ENCODE data around the gene NPC1.

The NPC1 gene

DNA sequence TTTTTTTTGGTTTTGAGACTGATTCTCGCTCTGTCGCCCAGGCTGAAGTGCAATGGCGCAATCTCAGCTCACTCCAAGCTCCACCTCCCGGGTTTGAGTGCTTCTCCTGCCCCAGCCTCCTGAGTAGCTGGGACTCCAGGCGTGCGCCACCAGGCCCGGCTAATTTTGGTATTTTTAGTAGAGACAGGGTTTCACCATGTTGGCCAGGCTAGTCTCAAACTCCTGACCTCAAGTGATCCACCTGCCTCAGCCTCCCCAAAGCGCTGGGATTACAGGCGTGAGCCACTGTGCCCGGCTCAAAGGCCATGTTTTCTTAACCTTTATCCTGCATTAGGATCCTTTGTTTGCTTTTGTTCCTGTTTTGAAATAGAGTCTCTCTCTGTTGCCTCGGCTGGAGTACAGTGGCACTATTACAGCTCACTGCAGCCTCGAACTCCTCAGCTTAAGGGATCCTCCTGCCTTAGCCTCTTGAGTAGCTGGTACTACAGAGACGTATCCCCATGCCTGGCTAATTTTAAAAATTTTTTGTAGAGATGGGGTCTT lies 41.0 kb downstream of the NPC1 start:
- DNase-seq, result no peak

GRCh38 chr18:23542461-23542860 lies 43.8 kb downstream of the NPC1 start:
- DNase-seq, result no peak

GRCh38 chr18:23541349-23542093 lies 44.8 kb downstream of the NPC1 start:
- no peak for DNase-seq

GRCh38 chr18:23540867-23541266 lies 45.4 kb downstream of the NPC1 start:
- no peak for DNase-seq

DNA sequence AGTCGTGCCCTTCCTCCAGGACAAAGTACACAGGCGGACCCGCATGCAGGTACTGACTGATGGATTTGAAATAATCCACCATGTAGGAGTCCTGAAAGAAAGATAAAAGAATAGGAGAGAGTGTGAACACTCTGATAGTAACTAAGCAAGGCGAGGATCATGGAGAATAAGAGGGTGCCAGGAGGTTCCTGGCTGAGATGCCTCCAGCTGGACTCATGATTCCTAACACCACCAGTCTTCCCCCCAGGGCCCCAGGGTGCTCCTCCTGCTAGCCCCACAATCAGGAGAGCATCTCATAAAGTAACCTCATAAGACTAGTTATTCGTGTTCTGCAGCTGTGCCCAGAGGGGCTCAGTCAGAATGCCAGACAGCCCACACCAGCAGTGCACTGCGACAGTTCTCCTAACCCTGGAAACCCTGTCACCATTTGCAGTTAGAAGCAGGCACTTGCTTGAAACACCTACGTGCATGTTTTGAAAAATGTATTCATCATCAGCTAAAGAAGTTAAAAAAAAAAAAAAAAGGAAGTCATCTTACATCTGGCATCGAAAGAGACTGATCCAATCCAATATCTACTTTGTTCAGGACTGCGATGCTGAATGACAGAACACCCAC lies 46.3 kb downstream of the NPC1 start:
- DNase-seq, result no peak

GRCh38 chr18:23539296-23539695 lies 47.0 kb downstream of the NPC1 start:
- DNase-seq, result no peak

DNA sequence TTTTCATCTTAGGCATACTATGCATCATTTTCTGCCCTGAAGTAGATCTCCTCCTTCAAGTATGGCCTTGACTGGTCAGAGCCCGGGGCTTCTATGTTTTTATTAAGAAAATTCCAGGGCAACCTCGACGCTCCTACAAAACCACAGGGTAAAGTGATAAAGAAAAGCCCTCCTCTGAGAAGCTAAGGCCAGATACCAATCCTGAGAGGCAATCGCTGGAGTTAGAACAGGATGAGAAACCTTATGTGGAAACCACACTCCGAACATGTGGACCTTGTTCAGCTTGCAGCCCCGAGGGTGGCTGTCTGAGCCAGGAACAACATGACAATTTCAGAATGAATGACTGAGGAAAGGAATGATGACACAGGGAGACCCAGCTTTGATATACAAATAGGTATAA lies 47.4 kb downstream of the NPC1 start:
- DNase-seq, result no peak

- no peak for DNase-seq
These were observed 48.3 kb downstream of the NPC1 start for GRCh38 chr18:23538001-23538400.

GRCh38 chr18:23537274-23537673 lies 49.0 kb downstream of the NPC1 start:
- DNase-seq, result no peak

DNA sequence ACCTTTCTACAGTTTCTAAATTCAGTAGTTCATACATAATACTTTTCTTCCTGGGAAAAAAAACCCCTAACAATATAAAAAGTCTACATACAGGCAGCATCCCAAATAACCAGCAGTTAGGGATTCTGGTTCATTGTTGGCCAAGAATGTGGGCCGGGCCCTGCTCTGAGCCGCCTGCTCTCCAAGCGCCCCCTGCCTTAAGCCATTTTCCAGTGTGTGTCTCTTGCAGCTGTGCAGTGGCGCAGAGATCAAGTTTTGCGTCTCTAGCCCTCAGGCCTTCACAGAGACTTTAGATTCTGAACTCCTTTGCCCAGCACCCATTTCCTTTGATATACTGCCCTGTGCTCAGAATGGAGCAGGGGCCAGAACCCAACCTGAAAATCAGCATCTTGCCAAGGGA lies 50.1 kb downstream of the NPC1 start:
- no peak for DNase-seq

DNA sequence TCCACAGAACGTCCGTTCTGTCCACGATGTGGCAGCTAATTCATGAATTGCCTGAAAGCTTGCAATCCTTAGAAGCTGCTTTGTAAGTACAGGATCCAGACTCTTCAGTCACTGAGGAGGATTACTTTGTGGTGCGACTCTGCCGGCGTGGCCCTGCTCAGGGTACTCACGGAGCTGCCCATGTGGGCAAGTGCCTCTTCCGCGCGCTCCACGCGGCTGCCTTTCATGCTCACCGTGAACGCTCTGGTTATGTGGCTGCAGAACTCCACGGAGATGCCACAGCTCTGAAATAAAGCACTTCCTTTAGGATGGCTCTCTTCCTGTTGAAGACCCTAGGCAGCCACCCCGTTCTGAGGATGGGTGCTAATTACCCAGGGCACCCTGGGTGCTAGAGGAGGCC lies 52.0 kb downstream of the NPC1 start:
- DNase-seq, result no peak

- no peak for DNase-seq
These were observed 53.5 kb downstream of the NPC1 start for GRCh38 chr18:23532848-23533247.

GRCh38 chr18:23531912-23532311 lies 54.4 kb downstream of the NPC1 start:
- no peak for DNase-seq

- DNase-seq, result no peak
These were observed 56.1 kb downstream of the NPC1 start for GRCh38 chr18:23530195-23530594.

DNA sequence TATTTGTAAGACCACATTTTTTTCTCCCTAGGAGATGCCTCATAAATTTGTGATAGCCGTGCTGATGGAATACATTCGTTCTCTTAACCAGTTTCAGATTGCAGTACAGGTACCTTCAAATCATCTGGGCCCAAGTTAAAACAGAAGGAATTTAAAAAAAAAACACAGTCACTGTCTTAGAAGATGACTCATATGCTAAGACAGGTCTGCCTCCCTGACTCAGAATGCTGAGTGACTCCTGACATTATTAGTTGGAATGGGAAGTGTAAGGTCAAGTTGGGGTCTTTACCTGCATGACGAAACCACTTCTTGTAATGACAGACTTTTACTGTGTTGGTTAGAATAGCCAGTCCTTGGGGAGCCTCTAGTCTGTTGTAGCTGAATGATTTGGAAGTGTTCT lies 56.7 kb downstream of the NPC1 start:
- DNase-seq, result no peak

DNA sequence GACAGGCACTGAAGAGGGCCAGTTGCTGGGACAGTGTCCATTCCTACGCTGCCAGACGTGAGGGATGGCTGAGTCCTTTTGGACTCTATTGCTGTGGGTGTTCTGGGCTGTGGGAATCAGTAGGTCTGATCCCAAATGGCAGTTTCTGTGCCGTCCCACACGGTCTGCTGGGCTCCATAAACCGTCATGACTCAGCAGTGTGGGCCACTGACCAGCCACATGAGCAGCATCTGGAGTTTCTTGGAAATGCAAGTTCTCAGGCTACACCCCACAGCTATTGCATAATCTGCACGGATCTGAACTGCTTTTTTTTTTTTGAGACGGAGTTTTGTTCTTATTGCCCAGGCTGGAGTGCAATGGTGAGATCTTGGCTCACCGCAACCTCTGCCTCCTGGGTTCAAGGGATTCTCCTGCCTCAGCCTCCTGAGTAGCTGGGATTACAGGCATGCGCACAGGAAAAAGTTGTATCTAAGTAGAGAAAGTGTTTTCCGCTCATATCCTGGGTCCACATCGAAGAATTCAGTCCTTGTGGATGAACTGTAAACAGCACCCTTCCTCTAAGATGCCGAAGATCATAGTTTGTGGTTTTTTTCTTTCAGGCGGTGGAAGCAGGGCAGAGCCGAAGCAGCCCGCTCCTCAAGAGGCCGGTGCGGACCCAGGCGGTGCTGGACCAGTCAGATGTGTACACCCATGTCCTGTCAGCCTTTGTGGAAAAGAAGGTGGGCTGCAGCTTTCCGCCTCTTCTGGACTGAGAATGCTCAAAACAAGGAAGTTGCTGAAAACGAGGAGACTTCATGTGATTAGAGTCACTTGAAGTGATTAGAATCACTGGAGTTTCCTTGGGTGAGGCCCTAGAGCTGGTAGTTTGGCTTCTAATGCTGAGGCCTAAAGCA lies 57.5 kb downstream of the NPC1 start:
- no peak for DNase-seq

- no peak for DNase-seq
These were observed 59.7 kb downstream of the NPC1 start for GRCh38 chr18:23526501-23527063.

DNA sequence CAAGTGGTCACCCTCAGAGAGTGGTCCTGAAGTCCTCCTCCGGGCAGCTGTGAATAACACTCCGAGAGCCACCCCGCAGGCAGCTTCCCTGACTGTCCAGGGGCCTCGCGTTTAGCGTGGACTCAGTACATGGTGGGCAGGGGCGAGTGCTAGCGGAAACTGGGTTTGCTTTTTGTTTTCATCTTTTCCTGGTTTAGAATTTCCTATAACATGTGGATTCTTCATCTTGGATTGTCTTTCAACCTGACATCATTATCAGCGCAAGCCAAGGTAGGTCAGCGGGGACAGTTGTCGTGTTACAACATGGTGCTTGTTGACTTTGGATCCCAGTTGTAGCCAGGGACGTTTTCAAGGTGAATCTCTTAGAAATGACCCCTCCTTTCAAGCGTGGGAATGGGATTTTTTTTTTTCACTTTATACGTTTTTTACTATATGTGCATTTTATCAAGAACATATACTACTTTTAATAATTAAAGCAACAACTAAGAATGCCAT lies 62.0 kb downstream of the NPC1 start:
- no peak for DNase-seq

- no peak for DNase-seq
These were observed 62.7 kb downstream of the NPC1 start for GRCh38 chr18:23523429-23524212.

DNA sequence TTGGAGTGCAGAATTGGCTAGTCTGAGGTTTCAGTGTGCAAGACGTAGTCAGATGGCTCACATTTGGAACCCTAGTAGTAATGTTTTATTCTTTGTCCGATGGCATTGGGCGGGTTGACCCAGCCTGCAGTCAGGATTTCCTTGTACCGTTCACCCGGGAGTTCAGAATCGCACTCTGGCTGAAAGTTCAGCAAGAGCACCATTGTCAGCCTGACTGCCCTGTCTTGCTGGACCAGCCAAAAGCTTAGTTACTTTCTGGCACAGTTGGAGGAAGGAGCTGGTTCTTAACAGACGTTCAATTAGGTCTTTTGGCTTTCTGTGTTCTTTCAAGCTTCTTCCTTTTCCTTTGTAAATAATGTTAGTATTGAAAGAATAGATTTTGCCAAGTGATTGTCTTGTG lies 64.4 kb downstream of the NPC1 start:
- DNase-seq, result no peak

DNA sequence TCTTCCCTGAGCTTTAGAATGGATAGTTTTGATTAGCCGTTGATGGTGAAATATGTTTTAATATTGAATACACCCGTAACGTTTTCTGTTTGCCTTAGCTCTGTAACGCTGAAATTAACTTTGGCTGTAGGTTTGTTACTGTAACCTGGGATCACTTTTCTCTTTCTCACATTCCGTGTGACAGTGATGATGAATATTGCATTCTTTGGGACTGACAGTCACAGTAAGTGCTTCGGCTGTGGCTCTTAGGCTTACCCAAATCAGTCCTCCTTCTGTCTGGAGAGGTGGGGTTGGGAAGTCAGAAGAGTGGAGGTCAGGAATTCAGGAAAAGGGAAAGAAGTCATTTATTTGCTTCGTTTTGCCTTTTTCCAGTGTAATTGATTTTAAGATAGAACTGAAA lies 65.0 kb downstream of the NPC1 start:
- no peak for DNase-seq

GRCh38 chr18:23519734-23520133 lies 66.6 kb downstream of the NPC1 start:
- DNase-seq, result no peak
